ENCODE data around the gene PLCH1. TPM values are rescaled to one million over a fixed set of nuclear protein-coding genes. Genes with fewer than 3 reads are reported as not detected.

The PLCH1 gene
- total RNA-seq, 1 experiment from 2014 or later: 3.8 TPM

- no peak for DNase-seq (ENCODE audit: low read depth, low spot score)
- Histone ChIP-seq H3K4me1 (ENCODE audit: control insufficient read depth in 1 of 2, insufficient read depth in 2 of 2, low read length in 2 of 2) (peaks cover 0 to 10% of the 10 kb centered on the region in 2 experiments; a peak in 1 of 4 replicates), H3K9ac (ENCODE audit: low read length) (no peak overlapping the region), H3K36me3 (ENCODE audit: control insufficient read depth in 1 of 2, insufficient read depth in 2 of 2, low read length in 2 of 2) (no peaks in the 10 kb centered on the region), H3K4me2 (ENCODE audit: low read length) (no peak overlapping the region), H3K9me2 (ENCODE audit: insufficient read depth) (no peaks in the 10 kb centered on the region), H3K27me3 (ENCODE audit: insufficient read depth, low read length) (no peaks in the 10 kb centered on the region), H3K4me3 (replicated peaks in 1 of 2; ENCODE audit: low read depth in 1 of 2, low read length in 2 of 2) (no peak overlapping the region), H3K9me3 (ENCODE audit: control insufficient read depth in 1 of 2, insufficient read depth in 1 of 2, low read depth in 1 of 2, low read length in 2 of 2) (no peaks in the 10 kb centered on the region), H4K20me1 (ENCODE audit: insufficient read depth) (no peaks in the 10 kb centered on the region), H3K27ac (ENCODE audit: low read depth, low read length) (no peak overlapping the region), H3K79me2 (ENCODE audit: insufficient read depth, low read length) (no peaks in the 10 kb centered on the region), H2AFZ (ENCODE audit: low read depth, low read length, poor library complexity, severe bottlenecking) (no peak overlapping the region)
- intact Hi-C loops (cut with micrococcal nuclease): no loop called here
- ChIA-PET RAD21 (ENCODE audit: low non-redundant PET in 1 of 2, low total read pairs in 2 of 2, uncharacterized antibody in 2 of 2, unreplicated experiment in 2 of 2) (interaction anchor here in 1 of 2 experiments (0.6 kb wide), 1 partner anchor 1424 kb away, joined by 3 read pairs; no protein-coding TSS in a partner anchor), CTCF (no interaction called here), POLR2A (no interaction called here)
- ATAC-seq: no peak
- no peak for TF ChIP-seq SIN3A (IDR thresholded peaks at IDR 0.05; ENCODE audit: low read depth)
- TF ChIP-seq ELF1 (IDR thresholded peaks at IDR 0.05; ENCODE audit: borderline replicate concordance, low read depth): no peak
- TF ChIP-seq, protein P1, sequence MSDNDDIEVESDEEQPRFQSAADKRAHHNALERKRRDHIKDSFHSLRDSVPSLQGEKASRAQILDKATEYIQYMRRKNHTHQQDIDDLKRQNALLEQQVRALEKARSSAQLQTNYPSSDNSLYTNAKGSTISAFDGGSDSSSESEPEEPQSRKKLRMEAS (IDR thresholded peaks at IDR 0.05): no peak
- TF ChIP-seq EGR1 (IDR thresholded peaks at IDR 0.05; ENCODE audit: low read depth): no peak
- BruUV-seq (replicated peaks): no TSS peak
Measured at GRCh38 chr3:155412904-155413303, 332.0 kb downstream of the PLCH1 start.

- no peaks in the 10 kb centered on the region for H3K36me3 ChIP-seq (ENCODE audit: control insufficient read depth in 1 of 2, insufficient read depth in 2 of 2, low read length in 2 of 2)
- H3K9me2 ChIP-seq (ENCODE audit: insufficient read depth): no peaks in the 10 kb centered on the region
- intact Hi-C loops (cut with micrococcal nuclease): no loop called here
- H3K27ac ChIP-seq (ENCODE audit: low read depth, low read length): no peak overlapping the region
- TF ChIP-seq SP1 (IDR thresholded peaks at IDR 0.05; ENCODE audit: low read depth) (no peak), ZFX (IDR thresholded peaks at IDR 0.05) (no peak), CTCF (IDR thresholded peaks at IDR 0.05 in 2 of 3, conservative IDR thresholded peaks at IDR 0.05 in 1 of 3; ENCODE audit: borderline replicate concordance in 1 of 3, insufficient read depth in 1 of 3, low read depth in 2 of 3, low read length in 2 of 3) (peak in 1 of 3 experiments; percentile 35; a peak in 2 of 6 replicates), RAD21 (IDR thresholded peaks at IDR 0.05; ENCODE audit: low read depth) (peak; percentile 39)
- peaks cover 0 to 3% of the 10 kb centered on the region in 2 experiments; a peak in 1 of 4 replicates for H3K4me1 ChIP-seq (ENCODE audit: control insufficient read depth in 1 of 2, insufficient read depth in 2 of 2, low read length in 2 of 2)
- DNase-seq (ENCODE audit: low read depth, low spot score) (no peak), ATAC-seq (peak; percentile 58; the same call in 1 of the 2 replicates)
- no TSS peak for BruUV-seq (replicated peaks)
- no peak overlapping the region for H2AFZ ChIP-seq (ENCODE audit: low read depth, low read length, poor library complexity, severe bottlenecking)
- POLR2A ChIA-PET: no interaction called here
- no peak overlapping the region for H3K9ac ChIP-seq (ENCODE audit: low read length)
- H3K9me3 ChIP-seq (ENCODE audit: control insufficient read depth in 1 of 2, insufficient read depth in 1 of 2, low read depth in 1 of 2, low read length in 2 of 2): no peaks in the 10 kb centered on the region
- no peaks in the 10 kb centered on the region for H3K27me3 ChIP-seq (ENCODE audit: insufficient read depth, low read length)
- H3K79me2 ChIP-seq (ENCODE audit: insufficient read depth, low read length): no peaks in the 10 kb centered on the region
- H3K4me2 ChIP-seq (ENCODE audit: low read length): no peak overlapping the region
- CTCF ChIA-PET: no interaction called here
- no peak overlapping the region for H3K4me3 ChIP-seq (replicated peaks in 1 of 2; ENCODE audit: low read depth in 1 of 2, low read length in 2 of 2)
- no peaks in the 10 kb centered on the region for H4K20me1 ChIP-seq (ENCODE audit: insufficient read depth)
- RAD21 ChIA-PET (ENCODE audit: low non-redundant PET in 1 of 2, low total read pairs in 2 of 2, uncharacterized antibody in 2 of 2, unreplicated experiment in 2 of 2): no interaction called here
Measured at GRCh38 chr3:155411500-155412223, 333.2 kb downstream of the PLCH1 start.
